Activated CD8-positive, alpha-beta T cell treated with anti-CD3 and anti-CD28 coated beads for 36 hours (primary cell): ENCODE data around the gene PCGF3. TPM values are rescaled to one million over a fixed set of nuclear protein-coding genes. Genes with fewer than 3 reads are reported as not detected.
"Not testable (repeated sequence)": the region's sequence is repeated elsewhere in the genome, so short reads cannot be mapped to it uniquely, and the experiment has no call there.

Experiments
- ATAC-seq: fragments of 200-7000 bp; cut with Tn5 transposase; one replicate; pipeline ENCODE4 v1.10.0; 2021; ENCODE audit warnings: mild to moderate bottlenecking, moderate library complexity
- CTCF ChIA-PET: fragments of 350-600 bp; sonication (Branson Sonifier 250); formaldehyde crosslinking; loops from one replicate; lab custom pipeline; 2021; ENCODE audit warnings: antibody characterized with exemption; lab: Charles Lee
- POLR2A ChIA-PET: fragments of 350-600 bp; sonication (Branson Sonifier 250); formaldehyde crosslinking; loops from one replicate; lab custom pipeline; 2021; ENCODE audit warnings: antibody characterized with exemption; lab: Charles Lee
- DNase-seq: peaks from one replicate; pipeline ENCODE4 v3.0.0-alpha.2; 2020
- H3K27ac Mint-ChIP-seq: one replicate; pipeline ENCODE4 v1.8.0; 2021; ENCODE audit warnings: mild to moderate bottlenecking, mixed read lengths
- H3K27me3 Mint-ChIP-seq: one replicate; pipeline ENCODE4 v1.8.0; 2021; ENCODE audit warnings: mixed read lengths
- H3K36me3 Mint-ChIP-seq: one replicate; pipeline ENCODE4 v1.8.0; 2021; ENCODE audit warnings: low read depth, mixed read lengths
- H3K4me1 Mint-ChIP-seq: one replicate; pipeline ENCODE4 v1.8.0; 2021; ENCODE audit warnings: low read depth, mixed read lengths
- H3K4me3 Mint-ChIP-seq: one replicate; pipeline ENCODE4 v1.8.0; 2021; ENCODE audit warnings: mild to moderate bottlenecking, moderate library complexity, mixed read lengths
- H3K9me3 Mint-ChIP-seq: one replicate; pipeline ENCODE4 v1.8.0; 2021; ENCODE audit warnings: mixed read lengths
- CTCF ChIP-seq: fragments of 200-600 bp; IDR thresholded peaks from one replicate; pipeline ENCODE4 v1.8.0; 2022; ENCODE audit warnings: antibody characterized with exemption, mild to moderate bottlenecking
- intact Hi-C: fragments of 100-400 bp; cut with micrococcal nuclease; formaldehyde crosslinking; loops from one replicate; pipeline ENCODE4 v1.10.0; 2022
- total RNA-seq, 2 experiments: library from RNA; stranded (reverse); gene quantifications; one replicate each; pipeline ENCODE4 v1.2.3, GENCODE V29; 2021

Gene PCGF3
- total RNA-seq, 2 experiments from 2014 or later = 23.9 to 25.6 TPM

- TF ChIP-seq CTCF = no peak
- ATAC-seq (no peak), DNase-seq (no peak)
- Mint-ChIP-seq H3K9me3 (no peaks in the 10 kb centered on the region), H3K4me1 (no peaks in the 10 kb centered on the region), H3K27me3 (no peaks in the 10 kb centered on the region), H3K27ac (no peak overlapping the region), H3K36me3 (peaks cover 15% of the 10 kb centered on the region), H3K4me3 (no peak overlapping the region)
- intact Hi-C loops = no loop called here
- POLR2A ChIA-PET = no interaction called here
- CTCF ChIA-PET = interaction anchor here (0.9 kb wide), 1 partner anchor 9 kb away, joined by 4 read pairs; no protein-coding TSS in a partner anchor
Observed at GRCh38 chr4:732911-733630, 27.4 kb downstream of the PCGF3 start.

- CTCF ChIA-PET = interaction anchor here (0.9 kb wide), 1 partner anchor 9 kb away, joined by 4 read pairs; no protein-coding TSS in a partner anchor
- ATAC-seq = no peak
- no peak overlapping the region for H3K27ac Mint-ChIP-seq
Observed at GRCh38 chr4:733631-733980, 28.0 kb downstream of the PCGF3 start.

GRCh38 chr4:734075-734474 lies 28.4 kb downstream of the PCGF3 start:
- TF ChIP-seq CTCF = no peak
- no peak overlapping the region for H3K4me3 Mint-ChIP-seq
- ChIA-PET POLR2A (no interaction called here), CTCF (interaction anchor here (0.9 to 1.2 kb wide), 2 partner anchors 8 to 9 kb away, joined by 3 to 4 read pairs; no protein-coding TSS in a partner anchor)
- H3K36me3 Mint-ChIP-seq = peaks cover 15% of the 10 kb centered on the region
- no peaks in the 10 kb centered on the region for H3K9me3 Mint-ChIP-seq
- DNase-seq = no peak
- intact Hi-C loops = no loop called here
- ATAC-seq = no peak
- H3K4me1 Mint-ChIP-seq = no peaks in the 10 kb centered on the region
- no peak overlapping the region for H3K27ac Mint-ChIP-seq
- no peaks in the 10 kb centered on the region for H3K27me3 Mint-ChIP-seq

More at GRCh38 chr4:733631-733980, 28.0 kb downstream of the PCGF3 start:
- peaks cover 15% of the 10 kb centered on the region for H3K36me3 Mint-ChIP-seq
- H3K9me3 Mint-ChIP-seq = no peaks in the 10 kb centered on the region
- intact Hi-C loops = no loop called here
- DNase-seq = no peak
- no peaks in the 10 kb centered on the region for H3K4me1 Mint-ChIP-seq
- H3K27me3 Mint-ChIP-seq = no peaks in the 10 kb centered on the region
- POLR2A ChIA-PET = no interaction called here
- TF ChIP-seq CTCF = no peak
- no peak overlapping the region for H3K4me3 Mint-ChIP-seq

- no peak for DNase-seq
- intact Hi-C loops = no loop called here
- no peak overlapping the region for H3K4me3 Mint-ChIP-seq
- no peaks in the 10 kb centered on the region for H3K27me3 Mint-ChIP-seq
- peaks cover 15% of the 10 kb centered on the region for H3K36me3 Mint-ChIP-seq
- TF ChIP-seq CTCF = no peak
- H3K4me1 Mint-ChIP-seq = no peaks in the 10 kb centered on the region
- no peak for ATAC-seq
- H3K27ac Mint-ChIP-seq = no peak overlapping the region
- CTCF ChIA-PET = interaction anchor here (1.2 kb wide), 1 partner anchor 8 kb away, joined by 3 read pairs; no protein-coding TSS in a partner anchor
- H3K9me3 Mint-ChIP-seq = no peaks in the 10 kb centered on the region
- POLR2A ChIA-PET = no interaction called here
Observed at GRCh38 chr4:734951-735350, 29.3 kb downstream of the PCGF3 start.

GRCh38 chr4:735583-735982 lies 30.0 kb downstream of the PCGF3 start:
- intact Hi-C loops = no loop called here
- ATAC-seq = no peak
- no peak overlapping the region for H3K4me3 Mint-ChIP-seq
- H3K36me3 Mint-ChIP-seq = peaks cover 12% of the 10 kb centered on the region
- no peak overlapping the region for H3K27ac Mint-ChIP-seq
- DNase-seq = no peak
- H3K4me1 Mint-ChIP-seq = no peaks in the 10 kb centered on the region
- TF ChIP-seq CTCF = no peak
- ChIA-PET POLR2A (no interaction called here), CTCF (no interaction called here)
- no peaks in the 10 kb centered on the region for H3K9me3 Mint-ChIP-seq
- H3K27me3 Mint-ChIP-seq = no peaks in the 10 kb centered on the region

GRCh38 chr4:736561-736960 lies 30.9 kb downstream of the PCGF3 start:
- H3K27ac Mint-ChIP-seq, H3K4me3 Mint-ChIP-seq, POLR2A ChIA-PET, CTCF ChIA-PET, H3K9me3 Mint-ChIP-seq, intact Hi-C loops, H3K36me3 Mint-ChIP-seq, H3K27me3 Mint-ChIP-seq, ATAC-seq, H3K4me1 Mint-ChIP-seq, DNase-seq: not testable (repeated sequence)
